Body of pancreas (tissue), 4 donors: Measurements from ENCODE around the gene DVL2. TPM values are rescaled to one million over a fixed set of nuclear protein-coding genes. Genes with fewer than 3 reads are reported as not detected.
A peak's percentile ranks its signal among the peaks of the same experiment; 100 is the strongest.

Experiments
- ATAC-seq: fragments of 150-250 bp; one replicate; pipeline ENCODE4 v1.9.1; 2016
- DNase-seq, 4 donors: peaks; one replicate each; pipeline ENCODE4 v3.0.0-alpha.2; 2019
- H3K27ac ChIP-seq, 4 donors: fragments of 200-600 bp; sonication (generic); 1 replicate in 3 of 4; 2 replicates in 1 of 4; pipeline versions ENCODE4 v1.5.1 to v1.6.1; 2016 to 2019; ENCODE audit warnings: mild to moderate bottlenecking in 1 of 4, mixed read lengths in 1 of 4, moderate library complexity in 1 of 4
- H3K27me3 ChIP-seq, 2 donors: fragments of 200-600 bp; sonication (generic); one replicate each; pipeline ENCODE4 v1.6.0; 2016; ENCODE audit warnings: mild to moderate bottlenecking in 1 of 2
- H3K36me3 ChIP-seq, 2 donors: fragments of 200-600 bp; sonication (generic); replicated peaks in 1 of 2; 2 replicates each; pipeline ENCODE4 v1.5.1; 2016; ENCODE audit warnings: low read depth in 2 of 2; ENCODE audit not compliant: insufficient read depth in 1 of 2
- H3K4me1 ChIP-seq: fragments of 200-600 bp; sonication (generic); one replicate; pipeline ENCODE4 v1.6.0; 2016
- H3K4me3 ChIP-seq, 2 donors: fragments of 200-600 bp; sonication (generic); 1 replicate in 1 of 2; 2 replicates in 1 of 2; pipeline ENCODE4 v1.5.1; 2016 to 2019
- H3K9me3 ChIP-seq, 3 donors: fragments of 200-600 bp; sonication (generic); 1 replicate in 2 of 3; 2 replicates in 1 of 3; pipeline ENCODE4 v1.5.1; 2016
- POLR2A ChIP-seq, 3 donors: fragments of 450-650 bp; IDR thresholded peaks; one replicate each; pipeline ENCODE4 v1.6.1; 2016; ENCODE audit warnings: antibody characterized with exemption in 3 of 3, mild to moderate bottlenecking in 2 of 3
- WGBS, 2 donors: methylation state at CpG; one replicate each; pipeline ENCODE4 v1.1.5; 2017; 5-methylcytosine and 5-hydroxymethylcytosine counted together
- intact Hi-C: fragments of 100-400 bp; cut with DNase I; formaldehyde crosslinking; loops from one replicate; pipeline ENCODE4 v1.15.1; 2023
- total RNA-seq, 2 donors: library from RNA; depleted of rRNA; stranded (reverse); fragments of >200 nt; gene quantifications; one replicate each; pipeline ENCODE4 v1.1.0, GENCODE V29; 2016
- TF ChIP-seq, protein P1 (sequence below), 7 experiments: fragments of 450-650 bp in 4 of 7; fragments of 200-600 bp in 3 of 7; sonication (generic) in 3 of 7; IDR thresholded peaks; one replicate each; pipeline ENCODE4 v1.5.1; 2016 to 2019; ENCODE audit warnings: antibody characterized with exemption in 7 of 7

Gene DVL2
- total RNA-seq, 2 donors from 2014 or later = 19.5 to 41.5 TPM

DNA sequence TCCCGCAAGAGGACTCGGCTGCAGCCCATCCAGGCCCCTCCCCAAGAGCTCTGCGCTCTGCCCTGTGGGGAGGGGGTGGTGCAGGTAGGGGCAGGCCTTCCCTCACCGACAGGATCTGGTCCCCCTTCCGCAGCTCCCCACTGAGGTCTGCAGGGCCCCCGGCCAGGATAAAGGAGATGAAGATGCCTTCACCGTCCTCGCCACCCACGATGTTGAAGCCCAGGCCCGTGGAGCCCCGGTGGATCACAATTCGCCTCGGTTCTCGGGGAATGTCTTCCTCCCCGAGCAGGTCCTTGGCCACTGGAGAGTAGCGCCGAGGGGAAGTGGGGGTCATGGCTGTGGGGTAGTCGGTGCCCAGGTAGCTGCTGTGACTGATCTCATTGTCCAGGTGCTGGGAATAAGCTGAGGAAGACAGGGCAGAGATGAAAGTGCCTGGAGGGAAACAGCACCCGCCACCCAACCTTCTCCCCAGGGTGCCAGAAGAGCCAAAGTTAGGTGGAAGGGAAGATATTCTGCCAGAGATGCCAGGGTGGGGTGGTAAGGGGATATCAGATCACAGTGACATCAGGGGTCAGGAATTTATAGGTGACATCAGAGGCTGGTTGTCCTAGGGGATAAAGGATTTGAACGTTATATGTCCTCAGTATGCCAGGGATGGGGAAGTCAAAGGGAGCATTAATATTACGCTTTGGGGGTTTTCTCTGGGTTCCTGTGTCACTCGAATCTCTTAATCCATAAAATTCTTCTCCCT lies 37.5 kb downstream of the DVL2 start:
- Histone ChIP-seq H3K4me3 (no peak overlapping the region), H3K9me3 (no peaks in the 10 kb centered on the region), H3K27ac (no peak overlapping the region), H3K4me1 (no peaks in the 10 kb centered on the region), H3K27me3 (no peaks in the 10 kb centered on the region), H3K36me3 (no peaks in the 10 kb centered on the region)
- WGBS, 2 donors = 88 to 91% methylated on average over 8 to 20 of the region's 22 CpGs
- TF ChIP-seq, protein P1, sequence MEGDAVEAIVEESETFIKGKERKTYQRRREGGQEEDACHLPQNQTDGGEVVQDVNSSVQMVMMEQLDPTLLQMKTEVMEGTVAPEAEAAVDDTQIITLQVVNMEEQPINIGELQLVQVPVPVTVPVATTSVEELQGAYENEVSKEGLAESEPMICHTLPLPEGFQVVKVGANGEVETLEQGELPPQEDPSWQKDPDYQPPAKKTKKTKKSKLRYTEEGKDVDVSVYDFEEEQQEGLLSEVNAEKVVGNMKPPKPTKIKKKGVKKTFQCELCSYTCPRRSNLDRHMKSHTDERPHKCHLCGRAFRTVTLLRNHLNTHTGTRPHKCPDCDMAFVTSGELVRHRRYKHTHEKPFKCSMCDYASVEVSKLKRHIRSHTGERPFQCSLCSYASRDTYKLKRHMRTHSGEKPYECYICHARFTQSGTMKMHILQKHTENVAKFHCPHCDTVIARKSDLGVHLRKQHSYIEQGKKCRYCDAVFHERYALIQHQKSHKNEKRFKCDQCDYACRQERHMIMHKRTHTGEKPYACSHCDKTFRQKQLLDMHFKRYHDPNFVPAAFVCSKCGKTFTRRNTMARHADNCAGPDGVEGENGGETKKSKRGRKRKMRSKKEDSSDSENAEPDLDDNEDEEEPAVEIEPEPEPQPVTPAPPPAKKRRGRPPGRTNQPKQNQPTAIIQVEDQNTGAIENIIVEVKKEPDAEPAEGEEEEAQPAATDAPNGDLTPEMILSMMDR (IDR thresholded peaks at IDR 0.05) = no peak
- no peak for TF ChIP-seq POLR2A (IDR thresholded peaks at IDR 0.05)
- intact Hi-C loops = no loop called here
- peak; percentile 6 for ATAC-seq
- no peak for DNase-seq

DNA sequence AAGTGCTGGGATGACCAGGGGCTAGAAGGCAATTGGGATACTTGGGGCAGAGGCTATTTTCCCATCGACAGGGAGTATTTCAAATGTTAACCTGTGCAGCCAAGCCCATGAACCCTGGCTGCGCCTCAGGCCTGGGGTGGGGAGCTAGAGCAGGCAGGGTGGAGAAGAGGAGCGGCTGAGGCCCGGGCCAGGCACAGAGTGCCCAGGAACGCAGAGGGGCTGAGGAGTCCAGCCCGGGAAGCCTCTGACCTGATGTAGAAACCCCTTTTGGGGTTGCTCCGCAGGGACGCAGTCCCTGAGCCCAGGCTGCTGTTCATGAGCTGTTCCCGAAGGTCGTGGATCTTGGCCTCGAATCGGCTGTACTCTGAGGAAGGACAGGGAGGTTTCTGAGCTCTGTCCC lies 38.3 kb downstream of the DVL2 start:
- Histone ChIP-seq H3K4me1 (no peaks in the 10 kb centered on the region), H3K36me3 (no peaks in the 10 kb centered on the region), H3K27me3 (no peaks in the 10 kb centered on the region), H3K4me3 (no peak overlapping the region), H3K9me3 (no peaks in the 10 kb centered on the region), H3K27ac (no peak overlapping the region)
- WGBS, 2 donors = 79 to 89% methylated on average over 11 to 12 of the region's 12 CpGs
- no peak for ATAC-seq
- no peak for DNase-seq
- TF ChIP-seq, protein P1 (IDR thresholded peaks at IDR 0.05) = no peak
- TF ChIP-seq POLR2A (IDR thresholded peaks at IDR 0.05) = no peak
- intact Hi-C loops = no loop called here

DNA sequence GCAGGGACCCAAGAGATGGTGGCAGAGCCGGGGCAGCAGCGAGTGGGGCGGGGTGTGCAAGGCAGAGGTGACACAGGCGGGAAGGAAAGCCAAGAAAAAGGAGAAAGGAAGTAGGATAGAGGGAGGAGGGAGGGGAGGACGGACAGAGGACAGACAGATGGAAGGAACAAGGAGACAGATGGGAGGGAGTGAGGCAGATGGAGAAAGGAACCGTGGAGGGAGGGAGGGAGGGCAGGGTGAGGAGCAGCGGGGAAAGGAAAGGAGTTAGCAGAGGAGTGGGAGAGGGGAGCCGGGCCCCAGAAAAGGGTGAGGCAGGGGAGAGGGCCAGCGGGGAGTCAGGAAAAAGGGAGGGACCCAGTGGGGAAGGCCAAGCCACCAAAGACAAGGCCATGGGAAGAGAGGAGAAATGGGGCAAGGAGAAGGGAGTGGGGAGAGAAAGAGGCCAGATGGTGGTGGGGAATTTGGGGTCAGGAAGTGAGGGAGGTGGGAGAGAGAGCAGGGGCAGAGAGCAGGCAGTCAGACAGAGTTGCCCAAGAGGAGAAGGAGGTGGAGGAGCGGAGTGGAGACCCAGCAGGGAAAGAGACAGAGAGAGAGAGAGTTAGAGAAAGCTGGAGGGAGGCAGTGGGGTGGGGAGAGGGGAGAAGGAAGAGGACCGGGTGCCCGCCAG lies 41.9 kb downstream of the DVL2 start:
- DNase-seq (no peak), ATAC-seq (no peak)
- no peaks in the 10 kb centered on the region for H3K4me1 ChIP-seq
- H3K9me3 ChIP-seq = no peaks in the 10 kb centered on the region
- no peaks in the 10 kb centered on the region for H3K27me3 ChIP-seq
- no peak overlapping the region for H3K4me3 ChIP-seq
- TF ChIP-seq, protein P1 (IDR thresholded peaks at IDR 0.05) = no peak
- no peak for TF ChIP-seq POLR2A (IDR thresholded peaks at IDR 0.05)
- WGBS, 2 donors = 79 to 83% methylated on average over 12 of the region's 12 CpGs
- intact Hi-C loops = no loop called here
- no peak overlapping the region for H3K27ac ChIP-seq
- H3K36me3 ChIP-seq = no peaks in the 10 kb centered on the region

DNA sequence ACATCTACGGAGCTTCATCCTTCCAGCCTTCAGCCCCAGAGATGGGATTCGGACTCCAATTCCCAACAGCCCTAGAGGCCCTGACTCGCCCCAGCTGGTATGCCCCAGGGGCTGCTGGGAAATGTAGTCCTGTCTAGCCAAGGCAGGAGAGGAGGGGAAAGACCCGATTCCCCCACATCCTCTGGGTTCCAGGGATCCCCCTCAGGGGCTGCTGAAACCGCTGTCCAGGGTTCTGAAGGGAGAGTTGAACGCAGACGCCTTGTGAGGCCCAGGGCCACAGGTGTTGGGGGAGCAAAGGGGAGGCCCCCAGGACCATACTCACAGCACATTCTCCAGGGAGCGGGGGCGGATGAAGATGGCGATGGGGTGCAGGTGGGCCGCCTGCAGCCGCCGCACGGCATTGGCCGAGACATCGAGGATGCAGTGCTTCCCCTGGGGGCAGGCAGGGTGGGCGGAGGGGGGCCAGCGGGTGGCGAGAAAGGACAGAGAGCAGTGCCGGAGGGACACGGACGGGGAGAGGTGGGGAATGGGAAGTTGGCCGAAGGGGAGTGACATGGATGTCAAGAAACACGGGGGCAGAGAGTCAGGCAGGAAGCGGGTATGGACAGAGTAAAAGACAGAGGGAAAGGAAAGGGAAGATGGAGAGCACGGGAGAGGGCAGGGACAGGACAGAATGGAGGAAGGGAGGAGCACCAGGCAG lies 42.6 kb downstream of the DVL2 start:
- DNase-seq = peak; percentile 41 to 47 (median 46)
- H3K4me1 ChIP-seq = no peaks in the 10 kb centered on the region
- TF ChIP-seq, protein P1 (IDR thresholded peaks at IDR 0.05) = no peak
- no peak for TF ChIP-seq POLR2A (IDR thresholded peaks at IDR 0.05)
- no peak overlapping the region for H3K27ac ChIP-seq
- H3K4me3 ChIP-seq = no peak overlapping the region
- 69 to 80% methylated on average over 23 to 26 of the region's 26 CpGs for WGBS, 2 donors
- ATAC-seq = peak; percentile 63
- H3K27me3 ChIP-seq = no peaks in the 10 kb centered on the region
- no peaks in the 10 kb centered on the region for H3K36me3 ChIP-seq
- H3K9me3 ChIP-seq = no peaks in the 10 kb centered on the region
- intact Hi-C loops = no loop called here
